ENCODE data around the gene APEX1.

Gene APEX1

GRCh38 chr14:20419419-20419818, 35.6 kb upstream of the APEX1 start:
- no peak overlapping the region for H3K27ac ChIP-seq (ENCODE audit: low read depth, low read length)
- H3K9me3 ChIP-seq (ENCODE audit: control insufficient read depth, insufficient read depth, low read length): no peaks in the 10 kb centered on the region
- no peak overlapping the region for H3K4me2 ChIP-seq (ENCODE audit: low read length)
- peaks cover 36% of the 10 kb centered on the region for H3K4me1 ChIP-seq (ENCODE audit: control insufficient read depth, low read length)
- TF ChIP-seq EZH2phosphoT487 (IDR thresholded peaks at IDR 0.05; ENCODE audit: borderline replicate concordance, low read length): no peak
- TF ChIP-seq CTCF (IDR thresholded peaks at IDR 0.05; ENCODE audit: low read depth, low read length, poor library complexity, severe bottlenecking): no peak
- no peak overlapping the region for H3K4me3 ChIP-seq (ENCODE audit: low read length)
- H3K79me2 ChIP-seq (ENCODE audit: control insufficient read depth, low read length): no peaks in the 10 kb centered on the region
- no peaks in the 10 kb centered on the region for H3K9me2 ChIP-seq (replicated peaks; ENCODE audit: control insufficient read depth, low read length)
- no peaks in the 10 kb centered on the region for H3K36me3 ChIP-seq (ENCODE audit: control insufficient read depth, low read length)
- peaks cover 10% of the 10 kb centered on the region for H3F3A ChIP-seq (ENCODE audit: control insufficient read depth, insufficient read depth)
- no peaks in the 10 kb centered on the region for H4K20me1 ChIP-seq (ENCODE audit: control insufficient read depth, insufficient read depth, low read depth, low read length)
- no peaks in the 10 kb centered on the region for H3K27me3 ChIP-seq (ENCODE audit: control insufficient read depth, low read length)

GRCh38 chr14:20421267-20421666, 33.8 kb upstream of the APEX1 start:
- Histone ChIP-seq H3K4me1 (ENCODE audit: control insufficient read depth, low read length) (peaks cover 35% of the 10 kb centered on the region), H3K9me3 (ENCODE audit: control insufficient read depth, insufficient read depth, low read length) (no peaks in the 10 kb centered on the region), H3K4me2 (ENCODE audit: low read length) (no peak overlapping the region), H3F3A (ENCODE audit: control insufficient read depth, insufficient read depth) (peaks cover 5% of the 10 kb centered on the region; the same call in 1 of the 2 replicates), H3K9me2 (replicated peaks; ENCODE audit: control insufficient read depth, low read length) (no peaks in the 10 kb centered on the region), H4K20me1 (ENCODE audit: control insufficient read depth, insufficient read depth, low read depth, low read length) (no peaks in the 10 kb centered on the region), H3K36me3 (ENCODE audit: control insufficient read depth, low read length) (no peaks in the 10 kb centered on the region), H3K27me3 (ENCODE audit: control insufficient read depth, low read length) (no peaks in the 10 kb centered on the region), H3K27ac (ENCODE audit: low read depth, low read length) (no peak overlapping the region), H3K4me3 (ENCODE audit: low read length) (no peak overlapping the region), H3K79me2 (ENCODE audit: control insufficient read depth, low read length) (no peaks in the 10 kb centered on the region)
- no peak for TF ChIP-seq CTCF (IDR thresholded peaks at IDR 0.05; ENCODE audit: low read depth, low read length, poor library complexity, severe bottlenecking)
- no peak for TF ChIP-seq EZH2phosphoT487 (IDR thresholded peaks at IDR 0.05; ENCODE audit: borderline replicate concordance, low read length)

GRCh38 chr14:20422886-20423285, 32.1 kb upstream of the APEX1 start:
- Histone ChIP-seq H3K9me2 (replicated peaks; ENCODE audit: control insufficient read depth, low read length) (no peaks in the 10 kb centered on the region), H3K27ac (ENCODE audit: low read depth, low read length) (no peak overlapping the region), H3K4me3 (ENCODE audit: low read length) (no peak overlapping the region), H3K36me3 (ENCODE audit: control insufficient read depth, low read length) (no peaks in the 10 kb centered on the region), H3F3A (ENCODE audit: control insufficient read depth, insufficient read depth) (peaks cover 10% of the 10 kb centered on the region), H3K79me2 (ENCODE audit: control insufficient read depth, low read length) (no peaks in the 10 kb centered on the region), H3K4me1 (ENCODE audit: control insufficient read depth, low read length) (peaks cover 41% of the 10 kb centered on the region), H3K9me3 (ENCODE audit: control insufficient read depth, insufficient read depth, low read length) (no peaks in the 10 kb centered on the region), H4K20me1 (ENCODE audit: control insufficient read depth, insufficient read depth, low read depth, low read length) (no peaks in the 10 kb centered on the region), H3K4me2 (ENCODE audit: low read length) (no peak overlapping the region), H3K27me3 (ENCODE audit: control insufficient read depth, low read length) (no peaks in the 10 kb centered on the region)
- TF ChIP-seq EZH2phosphoT487 (IDR thresholded peaks at IDR 0.05; ENCODE audit: borderline replicate concordance, low read length) (no peak), CTCF (IDR thresholded peaks at IDR 0.05; ENCODE audit: low read depth, low read length, poor library complexity, severe bottlenecking) (no peak)

GRCh38 chr14:20424851-20425250, 30.2 kb upstream of the APEX1 start:
- Histone ChIP-seq H3K79me2 (ENCODE audit: control insufficient read depth, low read length) (no peaks in the 10 kb centered on the region), H3K4me1 (ENCODE audit: control insufficient read depth, low read length) (peaks cover 53% of the 10 kb centered on the region), H3K27ac (ENCODE audit: low read depth, low read length) (no peak overlapping the region), H3K27me3 (ENCODE audit: control insufficient read depth, low read length) (no peaks in the 10 kb centered on the region), H3K4me2 (ENCODE audit: low read length) (no peak overlapping the region), H3F3A (ENCODE audit: control insufficient read depth, insufficient read depth) (peaks cover 10% of the 10 kb centered on the region), H3K9me2 (replicated peaks; ENCODE audit: control insufficient read depth, low read length) (no peaks in the 10 kb centered on the region), H4K20me1 (ENCODE audit: control insufficient read depth, insufficient read depth, low read depth, low read length) (no peaks in the 10 kb centered on the region), H3K9me3 (ENCODE audit: control insufficient read depth, insufficient read depth, low read length) (no peaks in the 10 kb centered on the region), H3K36me3 (ENCODE audit: control insufficient read depth, low read length) (no peaks in the 10 kb centered on the region), H3K4me3 (ENCODE audit: low read length) (no peak overlapping the region)
- no peak for TF ChIP-seq EZH2phosphoT487 (IDR thresholded peaks at IDR 0.05; ENCODE audit: borderline replicate concordance, low read length)
- TF ChIP-seq CTCF (IDR thresholded peaks at IDR 0.05; ENCODE audit: low read depth, low read length, poor library complexity, severe bottlenecking): no peak
